SK-N-SH (cell line): Measurements from ENCODE around the gene STPG2.

Experiments
- CTCF ChIP-seq: fragments of 200-600 bp; sonication (generic); IDR thresholded peaks from 2 replicates; pipeline ENCODE4 v1.6.1; 2017; ENCODE audit warnings: antibody characterized with exemption, mild to moderate bottlenecking, moderate library complexity
- EP300 ChIP-seq, 2 experiments: IDR thresholded peaks; 2 replicates each; pipeline versions ENCODE4 v1.4.0 to v1.6.1; 2012; ENCODE audit warnings: borderline replicate concordance in 1 of 2, low read depth in 1 of 2, low read length in 1 of 2
- GABPA ChIP-seq: IDR thresholded peaks from 2 replicates; pipeline ENCODE4 v1.4.0; 2012; ENCODE audit warnings: low read depth, mild to moderate bottlenecking
- JUND ChIP-seq: IDR thresholded peaks from 2 replicates; pipeline ENCODE4 v1.4.0; 2012
- POLR2AphosphoS5 ChIP-seq: IDR thresholded peaks from 2 replicates; pipeline ENCODE4 v1.6.1; 2012; ENCODE audit warnings: low read depth, low read length
- RAD21 ChIP-seq: IDR thresholded peaks from 2 replicates; pipeline ENCODE4 v1.6.1; 2012; ENCODE audit warnings: mild to moderate bottlenecking, low read length
- RFX5 ChIP-seq: IDR thresholded peaks from 2 replicates; pipeline ENCODE4 v1.6.1; 2012; ENCODE audit warnings: mild to moderate bottlenecking, improper control_type of control experiment, low read length
- SIN3A ChIP-seq: IDR thresholded peaks from 2 replicates; pipeline ENCODE4 v1.6.1; 2012; ENCODE audit warnings: low read depth, mild to moderate bottlenecking, low read length, moderate library complexity, borderline replicate concordance
- USF1 ChIP-seq: IDR thresholded peaks from 2 replicates; pipeline ENCODE4 v1.4.0; 2012; ENCODE audit warnings: low read depth, borderline replicate concordance
- TF ChIP-seq, protein P1 (sequence below): IDR thresholded peaks from 2 replicates; pipeline ENCODE4 v1.6.1; 2012; ENCODE audit warnings: mild to moderate bottlenecking, low read depth, low read length, moderate library complexity
- TF ChIP-seq, protein P2 (sequence below): IDR thresholded peaks from 2 replicates; pipeline ENCODE4 v1.4.0; 2012; ENCODE audit warnings: low read depth, borderline replicate concordance

- TF ChIP-seq CTCF (peak; percentile 61), JUND (no peak), RAD21 (peak; percentile 75), GABPA (no peak), POLR2AphosphoS5 (no peak), EP300 (IDR thresholded peaks at IDR 0.05; ENCODE audit: borderline replicate concordance in 1 of 2, low read depth in 1 of 2, low read length in 1 of 2) (peak in 1 of 2 experiments; percentile 79; a peak in 1 of 4 replicates), USF1 (no peak), SIN3A (no peak), RFX5 (no peak; the same call in 1 of the 2 replicates)
- TF ChIP-seq, protein P1, sequence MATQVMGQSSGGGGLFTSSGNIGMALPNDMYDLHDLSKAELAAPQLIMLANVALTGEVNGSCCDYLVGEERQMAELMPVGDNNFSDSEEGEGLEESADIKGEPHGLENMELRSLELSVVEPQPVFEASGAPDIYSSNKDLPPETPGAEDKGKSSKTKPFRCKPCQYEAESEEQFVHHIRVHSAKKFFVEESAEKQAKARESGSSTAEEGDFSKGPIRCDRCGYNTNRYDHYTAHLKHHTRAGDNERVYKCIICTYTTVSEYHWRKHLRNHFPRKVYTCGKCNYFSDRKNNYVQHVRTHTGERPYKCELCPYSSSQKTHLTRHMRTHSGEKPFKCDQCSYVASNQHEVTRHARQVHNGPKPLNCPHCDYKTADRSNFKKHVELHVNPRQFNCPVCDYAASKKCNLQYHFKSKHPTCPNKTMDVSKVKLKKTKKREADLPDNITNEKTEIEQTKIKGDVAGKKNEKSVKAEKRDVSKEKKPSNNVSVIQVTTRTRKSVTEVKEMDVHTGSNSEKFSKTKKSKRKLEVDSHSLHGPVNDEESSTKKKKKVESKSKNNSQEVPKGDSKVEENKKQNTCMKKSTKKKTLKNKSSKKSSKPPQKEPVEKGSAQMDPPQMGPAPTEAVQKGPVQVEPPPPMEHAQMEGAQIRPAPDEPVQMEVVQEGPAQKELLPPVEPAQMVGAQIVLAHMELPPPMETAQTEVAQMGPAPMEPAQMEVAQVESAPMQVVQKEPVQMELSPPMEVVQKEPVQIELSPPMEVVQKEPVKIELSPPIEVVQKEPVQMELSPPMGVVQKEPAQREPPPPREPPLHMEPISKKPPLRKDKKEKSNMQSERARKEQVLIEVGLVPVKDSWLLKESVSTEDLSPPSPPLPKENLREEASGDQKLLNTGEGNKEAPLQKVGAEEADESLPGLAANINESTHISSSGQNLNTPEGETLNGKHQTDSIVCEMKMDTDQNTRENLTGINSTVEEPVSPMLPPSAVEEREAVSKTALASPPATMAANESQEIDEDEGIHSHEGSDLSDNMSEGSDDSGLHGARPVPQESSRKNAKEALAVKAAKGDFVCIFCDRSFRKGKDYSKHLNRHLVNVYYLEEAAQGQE, result no peak
- TF ChIP-seq, protein P2, sequence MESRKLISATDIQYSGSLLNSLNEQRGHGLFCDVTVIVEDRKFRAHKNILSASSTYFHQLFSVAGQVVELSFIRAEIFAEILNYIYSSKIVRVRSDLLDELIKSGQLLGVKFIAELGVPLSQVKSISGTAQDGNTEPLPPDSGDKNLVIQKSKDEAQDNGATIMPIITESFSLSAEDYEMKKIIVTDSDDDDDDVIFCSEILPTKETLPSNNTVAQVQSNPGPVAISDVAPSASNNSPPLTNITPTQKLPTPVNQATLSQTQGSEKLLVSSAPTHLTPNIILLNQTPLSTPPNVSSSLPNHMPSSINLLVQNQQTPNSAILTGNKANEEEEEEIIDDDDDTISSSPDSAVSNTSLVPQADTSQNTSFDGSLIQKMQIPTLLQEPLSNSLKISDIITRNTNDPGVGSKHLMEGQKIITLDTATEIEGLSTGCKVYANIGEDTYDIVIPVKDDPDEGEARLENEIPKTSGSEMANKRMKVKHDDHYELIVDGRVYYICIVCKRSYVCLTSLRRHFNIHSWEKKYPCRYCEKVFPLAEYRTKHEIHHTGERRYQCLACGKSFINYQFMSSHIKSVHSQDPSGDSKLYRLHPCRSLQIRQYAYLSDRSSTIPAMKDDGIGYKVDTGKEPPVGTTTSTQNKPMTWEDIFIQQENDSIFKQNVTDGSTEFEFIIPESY, result no peak
Observed at GRCh38 chr4:97720869-97721432, 422.3 kb downstream of the STPG2 start.
